Measurements from ENCODE around the gene RHEX. TPM values are rescaled to one million over a fixed set of nuclear protein-coding genes. Genes with fewer than 3 reads are reported as not detected.

The RHEX gene
- total RNA-seq, 1 experiment from 2014 or later: 88.9 TPM

DNA sequence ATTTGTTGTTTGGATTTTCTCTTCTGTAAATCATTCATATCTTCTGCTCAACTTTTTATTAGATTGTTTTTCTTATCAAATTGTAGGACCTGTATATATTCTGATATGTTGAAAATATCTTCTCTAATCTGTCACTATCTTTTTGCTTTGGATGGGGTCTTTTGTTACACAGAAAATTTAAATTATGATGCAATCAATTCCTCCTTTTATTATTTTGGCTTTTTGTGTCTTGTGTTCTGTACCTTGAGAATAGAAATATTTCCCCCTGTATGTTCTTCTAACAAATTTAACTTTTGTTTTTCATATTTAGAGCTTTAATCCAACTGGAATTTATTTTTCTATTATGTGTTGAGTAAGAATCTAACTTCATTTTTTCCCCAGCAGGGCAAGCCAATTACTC lies 67.4 kb downstream of the RHEX start:
- Mint-ChIP-seq H3K27ac (ENCODE audit: unreplicated experiment) (no peak overlapping the region), H3K27me3 (ENCODE audit: unreplicated experiment) (peaks cover 37% of the 10 kb centered on the region), H3K36me3 (ENCODE audit: insufficient read depth, unreplicated experiment) (no peaks in the 10 kb centered on the region), H3K9me3 (ENCODE audit: low read depth, unreplicated experiment) (peaks cover 8% of the 10 kb centered on the region), H3K4me1 (ENCODE audit: low read depth, unreplicated experiment) (peaks cover 17% of the 10 kb centered on the region), H3K4me3 (ENCODE audit: low read depth, unreplicated experiment) (no peak overlapping the region)
- no peak for DNase-seq
- no TSS peak for BruUV-seq (replicated peaks)
- TF ChIP-seq, protein P1, sequence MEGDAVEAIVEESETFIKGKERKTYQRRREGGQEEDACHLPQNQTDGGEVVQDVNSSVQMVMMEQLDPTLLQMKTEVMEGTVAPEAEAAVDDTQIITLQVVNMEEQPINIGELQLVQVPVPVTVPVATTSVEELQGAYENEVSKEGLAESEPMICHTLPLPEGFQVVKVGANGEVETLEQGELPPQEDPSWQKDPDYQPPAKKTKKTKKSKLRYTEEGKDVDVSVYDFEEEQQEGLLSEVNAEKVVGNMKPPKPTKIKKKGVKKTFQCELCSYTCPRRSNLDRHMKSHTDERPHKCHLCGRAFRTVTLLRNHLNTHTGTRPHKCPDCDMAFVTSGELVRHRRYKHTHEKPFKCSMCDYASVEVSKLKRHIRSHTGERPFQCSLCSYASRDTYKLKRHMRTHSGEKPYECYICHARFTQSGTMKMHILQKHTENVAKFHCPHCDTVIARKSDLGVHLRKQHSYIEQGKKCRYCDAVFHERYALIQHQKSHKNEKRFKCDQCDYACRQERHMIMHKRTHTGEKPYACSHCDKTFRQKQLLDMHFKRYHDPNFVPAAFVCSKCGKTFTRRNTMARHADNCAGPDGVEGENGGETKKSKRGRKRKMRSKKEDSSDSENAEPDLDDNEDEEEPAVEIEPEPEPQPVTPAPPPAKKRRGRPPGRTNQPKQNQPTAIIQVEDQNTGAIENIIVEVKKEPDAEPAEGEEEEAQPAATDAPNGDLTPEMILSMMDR (IDR thresholded peaks at IDR 0.05; ENCODE audit: unreplicated experiment): no peak
- intact Hi-C loops (cut with micrococcal nuclease; ENCODE audit: unreplicated experiment): no loop called here
- CTCF ChIA-PET: interaction anchor here (0.6 kb wide), 1 partner anchor 350 kb away, joined by 3 read pairs; no protein-coding TSS in a partner anchor

DNA sequence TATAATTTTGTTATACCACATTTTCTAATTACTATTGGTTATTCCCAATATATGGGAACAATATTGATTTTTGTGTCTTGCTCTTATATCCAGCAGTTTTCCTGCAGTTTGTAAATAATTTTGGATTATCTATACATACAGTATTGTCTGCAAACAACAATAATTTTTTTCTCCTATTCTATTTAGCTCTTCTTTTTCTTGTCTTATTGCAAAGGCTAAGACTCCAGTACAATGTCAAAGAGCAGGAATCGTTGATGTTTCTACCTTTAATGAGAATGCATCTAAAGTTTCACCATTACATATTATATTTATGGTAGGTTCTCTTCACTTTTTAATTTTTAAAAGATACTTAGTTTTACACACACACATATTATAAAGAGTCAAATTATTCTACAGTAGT lies 68.3 kb downstream of the RHEX start:
- peaks cover 8% of the 10 kb centered on the region for H3K9me3 Mint-ChIP-seq (ENCODE audit: low read depth, unreplicated experiment)
- H3K36me3 Mint-ChIP-seq (ENCODE audit: insufficient read depth, unreplicated experiment): no peaks in the 10 kb centered on the region
- intact Hi-C loops (cut with micrococcal nuclease; ENCODE audit: unreplicated experiment): no loop called here
- peaks cover 17% of the 10 kb centered on the region for H3K4me1 Mint-ChIP-seq (ENCODE audit: low read depth, unreplicated experiment)
- H3K4me3 Mint-ChIP-seq (ENCODE audit: low read depth, unreplicated experiment): no peak overlapping the region
- H3K27me3 Mint-ChIP-seq (ENCODE audit: unreplicated experiment): peaks cover 35% of the 10 kb centered on the region
- no TSS peak for BruUV-seq (replicated peaks)
- CTCF ChIA-PET: no interaction called here
- TF ChIP-seq, protein P1 (IDR thresholded peaks at IDR 0.05; ENCODE audit: unreplicated experiment): no peak
- no peak for DNase-seq
- H3K27ac Mint-ChIP-seq (ENCODE audit: unreplicated experiment): no peak overlapping the region

DNA sequence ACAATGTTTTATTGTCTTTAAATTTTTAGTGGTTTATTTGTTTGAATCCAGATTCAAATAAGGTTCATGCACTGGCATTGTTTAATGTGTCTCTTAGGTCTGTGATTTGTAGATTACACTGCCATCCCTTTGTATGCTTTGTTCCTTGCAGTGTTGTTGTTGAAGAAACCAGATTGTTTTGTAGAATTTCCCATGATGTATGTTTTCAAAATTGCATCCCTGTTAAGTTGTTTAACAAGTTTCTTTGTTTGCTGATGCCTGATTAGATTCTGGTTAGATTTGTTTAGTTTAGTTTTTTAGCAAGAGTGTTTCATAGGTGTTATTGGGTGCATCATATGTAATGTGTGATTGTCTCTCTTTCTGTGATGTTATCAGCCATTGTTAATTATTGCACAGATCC lies 69.7 kb downstream of the RHEX start:
- H3K9me3 Mint-ChIP-seq (ENCODE audit: low read depth, unreplicated experiment): peaks cover 8% of the 10 kb centered on the region
- no peak overlapping the region for H3K4me3 Mint-ChIP-seq (ENCODE audit: low read depth, unreplicated experiment)
- no peak for DNase-seq
- no peak overlapping the region for H3K27ac Mint-ChIP-seq (ENCODE audit: unreplicated experiment)
- TF ChIP-seq, protein P1 (IDR thresholded peaks at IDR 0.05; ENCODE audit: unreplicated experiment): no peak
- CTCF ChIA-PET: no interaction called here
- BruUV-seq (replicated peaks): no TSS peak
- intact Hi-C loops (cut with micrococcal nuclease; ENCODE audit: unreplicated experiment): no loop called here
- H3K36me3 Mint-ChIP-seq (ENCODE audit: insufficient read depth, unreplicated experiment): no peaks in the 10 kb centered on the region
- peaks cover 26% of the 10 kb centered on the region for H3K27me3 Mint-ChIP-seq (ENCODE audit: unreplicated experiment)
- H3K4me1 Mint-ChIP-seq (ENCODE audit: low read depth, unreplicated experiment): peaks cover 4% of the 10 kb centered on the region

DNA sequence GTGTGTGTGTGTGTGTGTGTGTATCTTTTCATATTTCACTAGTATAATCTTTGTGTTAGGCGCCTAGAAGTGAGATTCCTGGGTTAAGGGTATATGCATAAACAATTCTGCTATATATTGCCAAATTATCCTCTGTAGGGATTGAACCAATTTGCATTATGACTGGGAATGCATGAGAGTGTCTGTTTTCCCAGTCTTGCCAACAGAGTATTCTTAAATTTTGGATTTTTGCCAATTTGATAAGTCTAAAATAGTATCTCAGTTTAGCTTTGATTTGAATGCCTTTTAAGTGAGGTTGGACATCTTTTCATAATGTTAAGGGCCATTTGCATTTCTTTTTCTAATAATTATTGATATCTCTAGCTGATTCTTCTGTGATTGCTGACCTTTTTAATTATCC lies 72.4 kb downstream of the RHEX start:
- intact Hi-C loops (cut with micrococcal nuclease; ENCODE audit: unreplicated experiment): no loop called here
- TF ChIP-seq, protein P1 (IDR thresholded peaks at IDR 0.05; ENCODE audit: unreplicated experiment): no peak
- Mint-ChIP-seq H3K9me3 (ENCODE audit: low read depth, unreplicated experiment) (peaks cover 7% of the 10 kb centered on the region), H3K4me3 (ENCODE audit: low read depth, unreplicated experiment) (no peak overlapping the region), H3K4me1 (ENCODE audit: low read depth, unreplicated experiment) (no peaks in the 10 kb centered on the region), H3K27ac (ENCODE audit: unreplicated experiment) (no peak overlapping the region), H3K27me3 (ENCODE audit: unreplicated experiment) (peaks cover 25% of the 10 kb centered on the region), H3K36me3 (ENCODE audit: insufficient read depth, unreplicated experiment) (no peaks in the 10 kb centered on the region)
- CTCF ChIA-PET: no interaction called here
- no TSS peak for BruUV-seq (replicated peaks)
- DNase-seq: no peak

All from Calu3 (cell line).